KG1 (cell line): ENCODE data around the gene IL18RAP.

Experiments used
- DNase-seq: peaks from one replicate; lab custom pipeline; 2025; lab: John Stamatoyannopoulos, UW

Gene IL18RAP

DNA sequence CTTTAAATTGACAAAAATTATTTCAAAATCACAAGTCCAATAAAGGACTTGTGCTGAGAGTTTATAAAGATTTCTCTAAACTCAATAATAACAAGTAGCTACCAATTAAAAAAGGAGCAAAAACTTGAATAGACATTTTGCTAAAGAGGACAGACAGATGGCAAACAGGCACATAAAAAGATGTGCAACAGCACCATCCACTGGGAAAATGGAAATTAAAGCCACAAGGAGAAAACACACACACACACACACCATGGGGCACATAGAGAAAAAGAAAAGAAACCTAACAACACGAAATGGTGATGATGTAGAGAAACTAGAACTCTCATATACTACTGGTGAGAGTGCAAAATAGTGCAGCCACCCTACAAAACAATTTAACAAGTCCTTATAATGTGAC lies 37.5 kb downstream of the IL18RAP start:
- DNase-seq, result no peak

DNA sequence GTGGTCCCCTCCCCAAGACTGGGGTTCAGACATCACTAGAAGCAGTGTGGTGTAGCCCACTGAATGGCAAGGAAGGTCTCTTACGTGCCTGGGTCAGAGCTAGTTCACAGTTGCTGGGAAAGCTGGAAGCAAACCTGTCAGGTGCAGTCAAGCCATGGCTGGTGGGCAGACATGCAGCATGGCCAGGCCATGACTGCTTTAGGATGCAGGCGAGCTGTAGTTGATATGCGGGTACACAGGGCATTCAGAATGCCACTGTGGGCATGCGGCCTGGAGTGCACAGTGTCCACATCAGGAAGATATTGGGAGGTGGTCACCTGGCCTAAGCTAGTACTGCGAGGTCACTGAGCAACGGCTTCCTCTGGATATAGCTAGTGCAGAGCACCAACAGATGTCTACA lies 38.2 kb downstream of the IL18RAP start:
- DNase-seq, result no peak

DNA sequence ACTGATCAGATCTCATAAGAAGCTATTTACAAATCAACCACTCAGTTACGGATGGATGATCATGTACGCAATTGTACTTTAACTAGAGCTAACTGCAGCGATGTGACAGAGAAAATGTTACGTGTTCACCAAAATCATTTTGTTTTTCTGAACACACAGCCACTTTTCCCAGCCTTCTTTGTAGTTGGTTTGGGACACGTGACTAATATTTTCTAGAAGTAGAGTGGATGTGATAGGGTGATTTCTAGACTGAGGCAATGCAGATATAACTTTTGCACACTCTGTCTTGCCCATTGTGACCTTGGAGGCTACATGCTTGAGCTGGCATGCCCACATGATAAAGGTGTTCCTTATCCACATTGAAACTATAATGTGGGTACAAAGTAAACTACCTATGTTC lies 40.2 kb downstream of the IL18RAP start:
- no peak for DNase-seq

DNA sequence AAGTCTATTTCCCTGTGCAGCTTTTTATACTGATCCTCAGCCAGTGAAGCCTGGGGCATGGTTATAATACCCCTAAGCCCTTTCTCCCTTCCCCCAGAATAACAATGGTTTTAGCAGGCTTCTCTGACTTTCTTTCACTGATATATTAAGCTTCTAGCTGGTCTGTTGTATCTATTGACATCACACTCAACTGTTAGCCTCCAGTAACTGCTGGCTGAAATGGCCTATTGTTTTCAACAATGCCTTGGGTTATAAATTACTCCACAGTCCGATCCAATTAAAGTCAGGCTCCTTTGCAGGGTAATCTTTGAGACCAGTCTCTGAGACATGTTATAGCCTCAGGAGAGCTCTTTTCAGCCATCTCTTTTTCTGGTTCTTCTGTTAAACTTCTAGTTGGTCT lies 47.2 kb downstream of the IL18RAP start:
- no peak for DNase-seq

DNA sequence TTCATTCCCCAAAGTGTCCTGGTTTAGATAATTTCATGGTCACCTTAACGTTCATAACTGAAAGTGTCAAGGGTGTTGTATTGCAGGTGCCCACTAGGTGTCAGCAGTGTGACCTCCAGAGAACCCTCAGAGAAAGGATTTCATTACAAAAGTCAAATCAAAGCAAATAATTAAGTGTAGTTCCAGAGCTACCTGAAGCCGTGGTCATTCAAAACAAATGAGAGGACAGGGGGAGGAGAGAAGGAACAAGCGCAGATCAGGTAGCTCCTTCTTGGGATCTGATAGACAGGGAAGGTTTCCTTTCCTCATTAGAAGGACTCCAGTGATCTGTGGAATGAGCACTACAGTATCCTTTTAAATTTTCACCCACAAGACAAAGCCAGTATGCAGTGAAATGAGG lies 50.1 kb downstream of the IL18RAP start, which contains the start of gene SLC9A4:
Gene SLC9A4, plus strand, starts transcription at position 207 of the 400 bp plus-strand sequence. CDS start 534 bp downstream, outside the sequence.
- DNase-seq, result peak; percentile 64

DNA sequence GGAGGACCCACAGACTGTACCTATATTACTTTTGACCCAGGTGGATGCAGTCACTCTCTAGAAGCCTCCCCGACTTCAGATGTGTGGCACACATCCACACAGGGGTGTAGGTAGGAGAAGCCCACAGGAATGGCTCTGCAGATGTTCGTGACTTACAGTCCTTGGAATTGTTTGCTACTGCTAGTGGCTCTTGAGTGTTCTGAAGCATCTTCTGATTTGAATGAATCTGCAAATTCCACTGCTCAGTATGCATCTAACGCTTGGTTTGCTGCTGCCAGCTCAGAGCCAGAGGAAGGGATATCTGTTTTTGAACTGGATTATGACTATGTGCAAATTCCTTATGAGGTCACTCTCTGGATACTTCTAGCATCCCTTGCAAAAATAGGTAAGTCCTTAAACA lies 50.7 kb downstream of the IL18RAP start:
- no peak for DNase-seq

DNA sequence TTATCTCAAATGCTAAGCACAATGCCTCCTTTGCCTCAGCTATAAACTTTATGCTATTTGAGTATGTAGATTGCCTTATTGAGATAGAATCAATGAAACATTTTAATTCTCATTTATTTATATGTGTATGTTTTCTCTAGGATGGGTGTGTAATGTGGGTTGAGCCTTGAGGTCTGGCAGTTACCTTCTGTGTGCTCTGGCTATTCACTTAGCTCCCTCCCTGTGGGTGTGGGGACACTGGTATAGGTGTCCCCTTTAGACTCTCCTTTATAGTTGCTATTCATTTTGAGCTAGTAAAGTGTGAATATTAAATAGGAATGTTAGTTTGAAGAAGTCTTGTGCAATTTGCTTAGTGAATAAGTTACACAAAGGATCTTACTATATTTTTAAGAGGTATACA lies 51.8 kb downstream of the IL18RAP start:
- no peak for DNase-seq

DNA sequence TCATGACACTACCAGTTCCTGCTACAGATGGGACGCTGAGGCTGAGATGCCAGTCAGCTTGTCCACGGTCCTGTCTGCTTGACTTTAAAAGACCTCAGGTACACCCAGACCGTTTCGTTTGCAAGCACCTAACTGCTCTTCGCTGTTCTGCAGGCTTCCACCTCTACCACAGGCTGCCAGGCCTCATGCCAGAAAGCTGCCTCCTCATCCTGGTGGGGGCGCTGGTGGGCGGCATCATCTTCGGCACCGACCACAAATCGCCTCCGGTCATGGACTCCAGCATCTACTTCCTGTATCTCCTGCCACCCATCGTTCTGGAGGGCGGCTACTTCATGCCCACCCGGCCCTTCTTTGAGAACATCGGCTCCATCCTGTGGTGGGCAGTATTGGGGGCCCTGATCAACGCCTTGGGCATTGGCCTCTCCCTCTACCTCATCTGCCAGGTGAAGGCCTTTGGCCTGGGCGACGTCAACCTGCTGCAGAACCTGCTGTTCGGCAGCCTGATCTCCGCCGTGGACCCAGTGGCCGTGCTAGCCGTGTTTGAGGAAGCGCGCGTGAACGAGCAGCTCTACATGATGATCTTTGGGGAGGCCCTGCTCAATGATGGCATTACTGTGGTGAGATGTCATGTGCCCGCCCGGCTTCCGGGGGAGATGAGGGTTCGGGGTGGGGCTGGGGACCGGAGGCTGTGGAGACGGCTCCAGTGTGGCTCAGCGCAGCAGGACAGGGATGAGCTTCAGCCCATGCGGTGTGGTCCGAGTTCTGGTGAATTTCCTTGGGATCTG lies 55.9 kb downstream of the IL18RAP start:
- no peak for DNase-seq

DNA sequence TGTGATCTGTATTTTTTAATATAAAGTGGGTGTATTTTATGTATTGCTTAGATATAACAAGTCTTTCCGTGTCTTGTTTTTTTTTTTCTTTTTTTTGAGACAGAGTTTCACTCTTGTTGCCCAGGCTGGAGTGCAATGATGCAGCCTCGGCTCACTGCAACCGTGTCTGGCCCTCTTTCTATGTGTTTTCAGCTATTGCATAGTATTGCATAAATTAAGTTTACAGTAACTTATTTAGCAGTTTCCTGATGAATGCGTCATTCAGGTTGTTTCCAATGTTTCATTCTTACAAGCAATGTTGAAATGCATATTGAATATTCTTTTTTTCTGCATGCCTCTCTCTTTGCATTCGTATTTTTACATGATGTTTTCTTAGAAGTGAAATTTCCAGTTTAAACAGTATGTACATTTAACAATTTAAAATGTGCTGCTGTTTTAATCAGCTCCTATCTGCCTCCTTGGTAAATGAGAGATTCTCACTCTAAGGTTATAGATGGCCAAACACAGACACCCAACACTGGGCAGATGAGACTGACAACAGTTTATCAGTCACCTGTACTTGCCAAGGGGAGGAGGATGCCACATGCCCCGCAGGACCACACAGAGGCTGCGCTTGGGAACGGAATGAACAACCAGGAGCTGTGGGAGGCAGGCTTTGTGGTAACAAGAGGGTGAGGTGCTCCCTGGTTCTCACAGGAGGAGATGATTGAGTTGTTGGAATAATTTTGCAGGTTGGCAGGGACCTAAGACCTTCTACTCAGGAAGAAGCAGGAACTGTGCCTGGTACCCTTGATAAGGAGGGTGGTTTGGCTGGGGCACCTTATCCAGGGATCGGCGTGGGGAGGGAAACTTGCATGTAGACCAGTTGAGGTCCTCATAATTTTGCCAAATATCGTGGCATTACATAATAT lies 57.6 kb downstream of the IL18RAP start:
- no peak for DNase-seq

DNA sequence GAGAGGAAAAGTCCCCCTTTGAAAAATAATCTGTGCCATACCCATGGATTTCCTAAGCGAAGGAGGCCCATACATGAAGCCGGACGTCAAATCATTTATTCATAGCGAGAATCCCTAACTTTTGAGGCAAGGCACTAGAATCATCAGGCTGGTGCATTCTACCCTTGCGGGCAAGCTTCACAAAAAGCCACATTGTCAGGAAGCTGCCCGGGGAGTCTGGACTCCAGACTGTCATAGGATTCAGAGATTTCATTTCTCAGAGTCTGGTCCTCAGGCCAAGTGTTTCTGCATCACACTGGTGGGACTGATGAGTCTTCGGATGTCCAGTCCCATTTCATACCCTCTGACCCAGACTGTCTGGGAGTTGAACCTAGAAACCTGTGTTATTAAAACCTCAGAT lies 59.0 kb downstream of the IL18RAP start:
- no peak for DNase-seq

DNA sequence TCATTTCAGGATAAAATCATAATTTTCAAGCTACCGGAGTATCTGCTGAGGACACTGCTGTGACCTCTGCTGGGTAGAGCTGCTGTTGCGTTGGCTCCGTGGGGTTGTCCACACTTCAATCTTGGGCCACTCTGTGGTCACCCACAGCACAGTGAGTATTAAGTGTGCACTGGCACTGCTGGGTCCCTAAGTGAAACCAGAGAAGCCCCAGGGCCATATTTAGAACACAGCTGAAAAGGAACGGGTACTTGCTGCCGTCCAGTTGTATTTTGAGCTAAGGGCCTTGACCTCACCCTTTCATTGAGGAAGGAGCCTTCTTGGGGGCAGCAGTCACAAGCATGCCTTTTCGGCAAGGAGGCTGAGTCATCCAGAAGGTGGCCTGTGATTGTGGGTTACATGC lies 60.1 kb downstream of the IL18RAP start:
- no peak for DNase-seq

DNA sequence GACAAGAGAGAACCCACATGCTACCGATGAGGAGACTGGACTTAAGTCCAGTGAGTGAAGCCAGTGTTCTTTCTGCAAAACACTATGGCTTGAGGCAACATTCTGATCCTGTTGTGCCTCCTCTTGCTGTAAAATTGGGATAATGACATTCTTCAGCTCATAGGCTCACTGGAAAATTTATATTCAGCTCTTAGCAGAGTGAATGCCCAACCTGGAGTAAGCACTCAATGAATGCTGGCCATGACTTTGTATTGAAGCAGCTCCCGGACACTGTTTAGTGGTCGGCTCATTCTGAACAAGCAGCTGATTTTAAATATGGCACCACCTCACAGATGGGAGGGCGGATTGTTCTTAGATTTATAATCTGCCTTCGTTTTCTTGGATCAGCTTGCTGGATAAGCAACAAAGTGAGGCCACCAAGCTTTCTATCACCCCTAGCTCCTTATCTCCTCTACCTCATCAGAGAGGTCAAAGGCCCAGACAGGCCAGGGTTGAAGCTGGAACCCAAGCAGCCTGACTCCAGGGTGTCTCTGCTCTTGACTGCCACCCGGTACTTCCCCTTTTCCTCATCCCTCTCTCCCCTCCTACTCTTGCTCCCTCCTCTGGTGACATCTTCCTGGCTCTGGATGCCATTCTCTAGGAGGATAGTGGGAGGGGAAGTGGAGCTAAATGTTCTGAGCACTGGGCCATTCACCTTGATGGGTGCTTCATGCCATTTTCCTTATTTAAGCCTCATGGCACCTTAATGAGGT lies 61.5 kb downstream of the IL18RAP start:
- no peak for DNase-seq

DNA sequence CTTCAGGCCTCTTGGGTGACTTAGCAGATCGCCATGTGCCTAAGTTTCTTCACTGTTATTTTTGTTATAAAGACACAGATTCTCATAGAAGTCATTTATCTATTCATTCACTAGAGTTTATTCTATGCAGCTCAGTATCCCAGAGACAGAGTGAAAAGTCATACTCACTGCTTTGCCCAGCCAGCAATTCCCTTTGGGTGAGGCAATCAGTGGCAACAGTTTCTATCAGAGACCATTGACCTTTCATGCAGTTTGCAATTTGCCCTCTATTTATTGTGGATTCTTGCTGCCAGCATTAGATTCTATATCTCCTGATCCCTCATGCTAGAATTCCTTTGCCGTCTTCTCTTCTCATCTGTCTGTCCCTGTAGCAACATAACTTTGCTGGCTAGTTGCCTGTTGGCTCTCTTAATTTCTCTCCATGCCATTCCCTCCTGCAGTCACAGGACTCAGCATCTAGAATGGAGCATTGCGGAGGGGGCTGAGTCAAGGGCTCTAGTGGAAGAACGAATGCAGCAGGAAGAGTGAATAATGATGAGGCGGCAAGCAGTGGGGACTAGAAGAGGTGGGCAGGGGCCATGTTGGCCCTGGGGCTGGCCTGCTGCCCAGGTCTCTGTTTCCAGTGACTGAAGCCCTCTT lies 62.3 kb downstream of the IL18RAP start:
- DNase-seq, result no peak

DNA sequence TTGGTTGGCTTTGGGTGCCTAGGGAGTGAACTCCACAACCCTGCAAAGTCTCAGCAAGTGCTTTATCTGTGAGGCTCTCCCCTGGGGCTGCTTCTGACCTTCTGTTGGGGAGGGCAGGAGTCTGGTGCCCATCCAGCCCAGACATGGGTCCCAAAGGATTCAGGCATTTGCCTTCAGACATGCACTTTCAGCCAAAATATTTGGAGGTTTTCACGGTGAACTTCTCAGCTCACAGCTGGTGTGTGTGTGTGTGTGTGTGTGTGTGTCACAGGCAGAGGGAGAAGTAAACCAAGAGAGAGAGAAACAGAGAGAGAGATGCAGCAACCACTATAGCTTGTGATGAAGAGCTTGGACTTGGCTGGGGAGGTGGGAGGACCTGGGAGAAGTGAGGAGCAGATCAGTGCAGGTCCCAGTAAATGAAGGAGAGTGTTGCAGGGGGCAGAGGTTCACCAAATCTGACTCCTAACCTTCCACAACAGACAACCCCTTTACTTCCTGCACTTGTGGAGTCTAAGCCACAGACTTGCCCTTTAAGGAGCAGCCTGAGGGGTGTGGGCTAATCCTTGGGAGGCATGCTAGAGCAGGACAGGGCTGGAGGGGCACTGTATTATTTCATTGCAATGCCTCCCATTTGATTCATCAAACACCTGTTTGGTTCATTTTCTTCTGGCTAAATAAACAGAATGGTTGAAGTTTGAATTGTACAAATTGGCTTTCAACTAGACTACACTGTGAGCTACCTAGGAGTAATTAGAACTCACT lies 64.2 kb downstream of the IL18RAP start:
- DNase-seq, result no peak

DNA sequence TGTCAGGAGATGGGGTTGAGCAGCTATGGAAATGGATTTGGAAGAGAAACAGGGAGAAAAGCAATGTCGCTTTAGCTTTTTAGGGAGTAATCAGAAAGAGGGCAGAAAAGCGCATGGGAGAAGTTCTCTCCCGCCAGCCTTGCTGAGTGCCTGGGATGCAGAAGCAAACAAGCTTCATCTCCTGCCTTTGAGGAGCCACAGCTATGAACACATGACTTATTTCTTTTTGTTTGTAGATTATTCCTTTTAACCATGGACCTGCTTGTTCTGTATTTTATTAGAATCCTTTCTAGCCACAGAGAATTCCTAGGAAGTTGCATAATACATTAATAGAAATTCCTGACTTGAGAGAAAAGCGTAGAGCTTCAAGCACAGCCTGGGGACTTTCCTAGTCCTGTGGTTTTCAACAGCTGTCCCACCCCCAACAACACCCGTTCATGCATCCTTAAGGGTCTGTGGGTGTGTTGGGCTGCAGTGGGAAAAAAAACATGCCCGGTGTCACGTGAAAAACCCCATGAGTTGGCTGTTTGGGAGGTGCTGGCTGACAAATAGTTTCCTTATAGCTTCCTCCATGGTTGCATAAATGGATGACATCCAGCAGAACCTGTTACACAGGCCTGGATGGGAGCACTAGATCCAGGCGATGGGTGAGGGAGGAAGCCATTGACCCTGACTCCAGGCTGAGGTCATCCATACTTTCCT lies 65.0 kb downstream of the IL18RAP start:
- no peak for DNase-seq

DNA sequence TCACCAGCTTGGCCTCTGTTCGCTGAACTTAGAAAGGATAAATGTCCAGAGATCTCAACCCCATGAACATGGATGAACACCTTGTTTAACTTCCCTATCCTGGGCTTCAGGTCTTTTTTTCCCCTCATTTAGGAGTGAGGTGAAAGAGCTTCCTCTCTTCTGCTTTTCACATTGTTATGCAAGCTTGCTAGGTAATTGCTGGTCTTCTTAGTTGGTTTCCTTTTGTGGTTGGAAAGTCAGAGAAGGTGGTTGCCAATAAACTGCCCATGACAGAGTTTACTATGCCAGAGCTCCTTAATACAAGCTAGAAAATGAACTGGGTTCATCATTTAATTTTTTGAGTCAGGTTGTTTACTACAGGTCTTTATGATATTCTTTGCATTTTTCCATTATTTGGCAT lies 66.7 kb downstream of the IL18RAP start:
- DNase-seq, result peak; percentile 46

DNA sequence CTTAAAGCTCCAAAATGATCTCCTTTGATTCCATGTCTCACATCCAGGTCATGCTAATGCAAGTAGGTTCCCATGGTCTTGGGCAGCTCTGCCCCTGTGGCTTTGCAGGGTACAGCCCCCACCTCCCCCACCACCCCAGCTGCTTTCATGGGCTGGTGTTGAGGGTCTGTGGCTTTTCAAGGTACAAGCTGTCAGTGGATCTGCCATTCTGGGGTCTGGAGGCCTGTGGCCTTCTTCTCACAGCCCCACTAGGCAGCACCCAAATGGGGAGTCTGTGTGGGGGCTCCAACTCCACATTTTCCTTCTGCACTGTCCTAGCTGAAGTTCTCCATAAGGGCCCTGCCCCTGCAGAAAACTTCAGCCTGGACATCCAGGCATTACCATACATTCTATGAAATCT lies 69.0 kb downstream of the IL18RAP start:
- DNase-seq, result no peak

DNA sequence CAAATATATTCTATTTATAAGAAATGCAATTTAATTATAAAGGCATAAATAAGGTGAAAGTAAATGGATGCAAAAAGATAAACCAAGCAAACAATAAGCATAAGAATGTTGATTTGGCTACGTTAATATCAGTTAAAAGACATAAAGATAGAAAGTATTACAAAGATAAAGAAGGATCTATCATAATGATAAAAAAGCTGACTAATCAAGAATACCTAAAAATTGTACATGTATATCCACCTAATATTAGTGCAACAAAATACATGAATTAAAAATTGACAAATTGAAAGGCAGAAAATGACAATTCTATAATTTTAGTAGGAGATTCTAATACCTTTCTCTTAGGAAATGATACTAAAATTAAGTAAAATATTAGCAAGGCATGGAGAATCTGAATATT lies 71.6 kb downstream of the IL18RAP start:
- DNase-seq, result no peak

DNA sequence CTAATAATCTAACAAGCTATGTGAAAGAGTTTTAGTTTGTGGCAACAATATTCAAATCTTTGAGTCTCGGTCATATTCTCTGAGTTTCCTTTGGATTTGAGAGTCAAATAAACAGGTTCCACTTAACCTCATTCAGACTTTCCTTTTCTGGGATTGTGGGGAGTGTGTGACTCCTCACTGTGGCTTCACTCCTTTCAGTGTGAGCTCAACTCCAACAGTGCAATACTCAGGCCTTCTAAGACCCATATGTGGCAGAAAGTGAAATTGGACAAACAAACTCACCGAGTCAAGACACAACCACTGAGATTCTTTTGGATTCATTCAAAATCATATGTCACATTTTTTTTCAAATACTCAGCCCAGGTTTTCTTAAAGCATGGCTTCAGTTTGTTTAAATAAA lies 75.5 kb downstream of the IL18RAP start:
- DNase-seq, result no peak

DNA sequence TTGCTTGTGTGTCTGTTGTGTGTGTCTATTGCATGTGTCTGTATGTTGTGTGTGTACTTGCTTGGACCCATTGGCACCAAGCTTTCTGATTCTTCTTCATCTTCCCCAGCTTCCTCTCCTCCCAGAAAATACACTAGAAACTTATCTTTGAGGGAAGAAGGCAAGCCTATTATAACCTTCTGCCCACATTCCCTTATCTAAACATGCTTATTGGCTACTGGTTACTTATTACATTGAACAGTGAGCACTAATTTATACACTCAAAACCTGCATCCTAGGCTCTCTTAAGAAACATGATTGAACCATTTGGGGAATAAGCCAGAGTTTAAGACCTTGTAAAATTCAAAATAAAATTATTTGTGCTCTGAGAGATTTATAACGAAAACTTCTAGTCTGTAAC lies 76.6 kb downstream of the IL18RAP start:
- DNase-seq, result no peak
